ENCODE data around the gene NT5C1B.
"Not testable (repeated sequence)": the region's sequence is repeated elsewhere in the genome, so short reads cannot be mapped to it uniquely, and the experiment has no call there.

The NT5C1B gene

GRCh38 chr2:18589354-18589753 is at the start of gene NT5C1B:
NT5C1B (minus strand) TSS chr2:18589569; CDS start chr2:18589468, 101 bp downstream.
- DNase-seq (ENCODE audit: low read depth) = no peak

GRCh38 chr2:18637196-18637595 is 47.8 kb upstream of the NT5C1B start:
- DNase-seq (ENCODE audit: low read depth) = no peak

DNA sequence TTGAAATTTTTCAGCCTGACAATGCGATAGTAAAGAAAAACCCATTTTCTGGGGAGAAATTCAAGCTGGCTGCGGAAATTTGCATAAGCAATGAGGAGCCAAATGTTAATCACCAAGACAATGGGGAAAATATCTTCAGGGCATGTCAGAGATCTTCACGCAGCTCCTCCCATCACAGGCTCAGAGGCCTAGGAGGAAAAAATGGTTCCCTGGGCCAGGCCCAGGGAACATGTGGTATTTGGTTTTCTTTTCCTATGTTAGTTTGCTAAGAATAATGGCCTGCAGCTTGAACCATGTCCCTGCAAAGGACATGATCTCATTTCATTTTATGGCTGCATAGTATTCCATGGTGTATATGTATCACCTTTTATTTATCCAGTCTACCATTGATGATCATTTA is 43.3 kb upstream of the NT5C1B start:
- DNase-seq (ENCODE audit: low read depth) = not testable (repeated sequence)

DNA sequence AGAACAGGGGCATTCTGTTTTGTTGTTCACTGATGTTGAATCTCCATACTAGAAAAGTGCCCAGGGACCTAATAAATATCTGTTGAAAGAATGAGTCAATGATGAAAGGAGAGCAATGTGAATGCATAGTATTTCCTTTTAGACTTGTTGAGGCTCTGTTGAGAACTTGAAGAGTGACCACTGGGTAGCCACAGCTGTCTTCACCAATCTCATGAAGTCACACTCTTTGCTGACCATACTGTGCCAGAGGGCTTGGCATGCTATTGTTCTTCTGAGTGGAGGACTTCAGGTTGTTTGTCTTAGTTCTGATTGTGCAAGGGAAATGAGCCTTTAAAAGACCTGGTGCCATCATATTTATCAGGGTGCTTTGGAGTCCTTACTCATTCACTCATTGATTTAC is 41.6 kb upstream of the NT5C1B start:
- DNase-seq (ENCODE audit: low read depth) = no peak

GRCh38 chr2:18630541-18630940 is 41.2 kb upstream of the NT5C1B start:
- no peak for DNase-seq (ENCODE audit: low read depth)

DNA sequence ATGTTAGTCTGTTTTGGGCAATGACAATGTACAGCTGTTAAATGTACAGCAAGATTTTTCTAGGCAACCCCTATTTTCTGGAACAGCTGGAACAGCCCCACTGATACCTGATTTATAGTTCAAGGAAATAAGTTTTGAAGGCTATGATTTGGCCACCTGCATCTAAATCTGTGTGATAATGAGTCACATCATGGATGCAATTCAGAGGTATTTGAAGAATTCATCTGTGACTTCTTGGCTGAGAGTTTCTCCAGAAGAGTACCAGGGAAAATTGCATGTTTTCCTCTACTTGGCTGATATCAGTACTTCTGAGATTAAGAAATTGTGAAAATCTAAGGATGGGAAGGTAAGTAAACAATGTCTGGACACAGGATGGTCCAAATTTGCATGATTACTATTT is 40.7 kb upstream of the NT5C1B start:
- no peak for DNase-seq (ENCODE audit: low read depth)

- DNase-seq (ENCODE audit: low read depth) = no peak
Measured at GRCh38 chr2:18626958-18627650, 37.7 kb upstream of the NT5C1B start.

GRCh38 chr2:18626256-18626668 is 36.9 kb upstream of the NT5C1B start:
- no peak for DNase-seq (ENCODE audit: low read depth)

GRCh38 chr2:18625563-18625962 is 36.2 kb upstream of the NT5C1B start:
- DNase-seq (ENCODE audit: low read depth) = no peak

- no peak for DNase-seq (ENCODE audit: low read depth)
Measured at GRCh38 chr2:18623782-18624181, 34.4 kb upstream of the NT5C1B start.

DNA sequence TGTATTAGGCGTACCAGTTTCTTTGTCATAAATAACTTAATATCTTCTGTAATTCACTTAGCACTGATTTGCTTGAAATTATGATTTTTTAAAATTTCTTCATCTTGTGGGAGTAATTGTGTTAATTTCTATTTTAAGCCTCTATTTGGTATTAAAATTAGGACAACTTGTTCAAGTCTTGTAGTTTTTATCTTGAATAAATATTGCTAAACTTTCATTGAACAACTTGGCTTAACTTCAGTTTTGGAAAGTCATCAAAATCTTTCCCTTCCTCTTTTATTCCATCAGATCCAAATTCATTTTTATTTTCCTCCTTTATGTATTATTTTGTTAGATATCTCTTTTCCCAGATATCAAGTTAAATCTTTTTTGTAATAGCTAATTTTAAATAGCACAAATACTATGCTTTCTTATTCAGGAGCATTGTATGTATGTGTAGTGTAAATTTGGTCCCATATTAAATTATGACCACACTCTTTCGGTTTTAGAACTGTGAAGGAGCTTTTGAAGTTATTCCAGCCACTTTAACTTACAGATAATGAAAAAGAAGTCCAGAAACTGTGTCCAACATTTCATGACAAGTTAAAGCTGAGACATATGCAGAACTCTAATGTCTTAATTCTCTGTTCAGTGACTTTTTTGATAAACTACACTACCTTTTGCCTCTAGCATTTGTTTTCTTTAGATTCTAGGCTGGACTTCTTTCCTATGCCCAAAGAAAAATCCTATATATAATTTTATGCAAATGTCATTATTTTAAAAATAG is 31.7 kb upstream of the NT5C1B start:
- no peak for DNase-seq (ENCODE audit: low read depth)

DNA sequence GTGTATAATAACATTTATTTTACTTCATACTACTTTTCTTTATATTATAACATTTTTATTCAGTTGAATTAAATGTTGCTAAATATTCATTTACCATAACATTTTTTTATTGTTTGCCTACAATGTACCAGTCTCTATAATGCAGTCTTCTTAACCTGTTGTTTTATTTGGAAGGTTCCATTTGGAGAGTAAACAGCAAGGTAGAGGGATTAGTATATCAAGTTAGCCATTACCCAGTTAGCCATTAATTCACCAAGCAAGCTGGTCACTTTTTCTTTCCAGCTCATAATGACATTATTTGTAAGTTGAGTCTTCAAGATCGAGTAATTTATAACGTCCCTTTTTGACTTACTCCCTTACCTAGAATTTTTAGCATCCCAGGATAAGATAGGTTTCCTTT is 29.7 kb upstream of the NT5C1B start:
- DNase-seq (ENCODE audit: low read depth) = no peak

DNA sequence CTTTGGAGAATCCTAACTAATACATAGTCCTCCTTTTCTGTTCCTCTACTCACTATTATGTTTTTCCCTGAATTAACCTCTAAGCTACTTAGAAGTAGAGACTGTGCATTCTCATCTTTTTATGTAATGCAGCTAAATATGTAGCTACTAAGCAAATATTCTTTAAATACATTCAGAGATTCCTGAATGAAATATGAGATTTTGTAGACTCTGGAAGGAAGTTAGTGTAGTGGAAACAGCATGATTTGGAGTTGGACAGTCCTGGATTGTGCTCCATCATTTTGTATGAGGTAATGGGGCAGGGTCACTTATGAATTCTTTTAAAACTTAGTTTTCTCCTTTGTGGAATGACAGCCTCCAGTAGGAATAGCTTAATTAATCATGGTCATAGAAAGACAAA is 24.7 kb upstream of the NT5C1B start:
- DNase-seq (ENCODE audit: low read depth) = no peak

- no peak for DNase-seq (ENCODE audit: low read depth)
Measured at GRCh38 chr2:18612133-18612532, 22.8 kb upstream of the NT5C1B start.

GRCh38 chr2:18611604-18612003 is 22.2 kb upstream of the NT5C1B start:
- no peak for DNase-seq (ENCODE audit: low read depth)

DNA sequence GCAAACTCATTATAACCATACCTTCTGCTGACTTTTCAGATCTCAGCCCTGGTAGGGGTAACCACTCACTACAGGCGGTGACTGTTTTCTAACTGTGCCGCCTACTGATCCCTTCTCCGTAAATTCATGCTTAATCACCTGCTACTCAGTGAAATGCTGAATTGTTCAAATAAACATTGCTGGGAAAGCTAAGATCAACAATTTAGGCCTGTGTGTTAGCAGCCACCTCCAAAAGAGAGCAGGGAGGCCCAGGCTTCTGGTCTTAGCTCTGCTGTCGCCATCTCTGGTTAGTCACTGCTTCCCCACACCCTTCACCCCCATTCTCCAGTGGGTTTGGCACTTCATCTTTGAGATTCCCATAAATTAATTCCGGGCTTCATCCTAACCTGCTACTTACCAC is 21.8 kb upstream of the NT5C1B start:
- no peak for DNase-seq (ENCODE audit: low read depth)

DNA sequence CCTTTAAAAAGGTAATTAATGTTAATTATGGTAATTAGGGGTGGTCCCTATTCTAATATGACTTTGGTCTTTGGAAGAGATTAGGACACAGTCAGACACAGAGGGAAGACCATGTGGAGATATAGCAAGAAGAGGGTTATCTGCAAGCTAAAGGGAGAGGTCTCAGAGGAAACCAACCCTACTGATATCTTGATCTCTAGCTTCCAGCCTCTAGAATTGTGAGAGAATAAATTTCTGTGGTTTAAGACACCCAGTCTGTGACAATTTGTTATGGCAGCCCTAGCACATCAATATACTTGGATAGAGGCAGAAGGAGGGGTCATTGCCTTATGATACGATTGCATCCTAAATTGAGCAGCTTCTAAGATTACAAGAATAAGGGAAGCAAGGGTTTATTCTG is 21.3 kb upstream of the NT5C1B start:
- DNase-seq (ENCODE audit: low read depth) = no peak

GRCh38 chr2:18610090-18610489 is 20.7 kb upstream of the NT5C1B start:
- no peak for DNase-seq (ENCODE audit: low read depth)

DNA sequence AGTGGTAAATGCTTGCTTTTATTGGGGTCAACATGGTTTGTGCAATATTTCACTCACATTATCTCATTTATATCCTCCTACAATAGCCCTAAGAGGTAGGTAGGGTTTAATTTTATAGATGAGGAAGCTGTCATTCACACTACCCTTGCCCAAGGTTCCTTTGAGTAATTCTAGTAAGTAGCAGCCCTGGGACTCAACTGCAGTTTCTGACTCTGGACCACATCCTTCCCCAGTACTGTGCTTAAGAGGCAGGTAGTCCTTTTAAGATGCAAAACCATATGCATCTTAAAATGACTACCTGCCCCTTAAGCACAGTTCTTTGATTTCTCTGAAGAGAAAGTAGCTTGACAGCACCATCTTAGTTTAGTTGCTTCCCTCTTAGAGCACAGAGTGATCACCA is 15.7 kb upstream of the NT5C1B start:
- DNase-seq (ENCODE audit: low read depth) = no peak

DNA sequence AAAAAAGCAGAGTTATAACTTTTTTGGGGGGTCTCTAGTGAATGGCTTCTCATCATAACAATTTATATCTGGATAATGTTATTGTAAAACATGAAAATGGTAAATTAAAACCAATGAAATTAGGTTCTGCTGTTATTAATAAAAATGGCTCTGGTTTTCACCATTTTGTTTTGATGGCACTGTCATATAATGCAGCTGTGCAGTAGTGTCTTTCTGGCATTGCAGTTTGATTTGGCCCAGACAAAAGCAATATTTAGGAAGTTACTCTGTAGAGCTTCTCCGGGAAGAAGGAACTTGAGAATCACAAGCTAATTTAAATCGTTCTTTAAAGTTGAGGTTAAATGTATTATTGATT is 15.1 kb upstream of the NT5C1B start:
- DNase-seq (ENCODE audit: low read depth) = no peak

GRCh38 chr2:18603854-18604530 is 14.6 kb upstream of the NT5C1B start:
- DNase-seq (ENCODE audit: low read depth) = no peak

GRCh38 chr2:18602298-18602697 is 12.9 kb upstream of the NT5C1B start:
- no peak for DNase-seq (ENCODE audit: low read depth)

DNA sequence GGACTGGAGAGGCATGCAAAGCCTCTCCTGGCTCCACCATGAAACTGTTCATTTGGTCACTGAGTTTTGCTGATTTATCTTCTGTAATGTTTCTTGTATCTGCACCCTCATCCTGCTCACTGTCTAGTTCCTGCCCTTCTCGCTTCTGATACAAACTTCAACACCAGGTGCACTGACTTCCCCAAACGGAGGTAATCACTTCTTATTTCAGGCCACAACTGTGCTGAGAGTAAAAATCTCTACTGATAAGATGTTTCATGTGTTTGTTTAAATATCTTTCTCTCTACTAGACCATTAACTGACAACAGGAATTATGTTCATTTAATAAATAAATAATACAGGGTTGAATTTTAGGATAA is 10.9 kb upstream of the NT5C1B start:
- DNase-seq (ENCODE audit: low read depth) = no peak

Measured in CMK (cell line).